Neural progenitor cell (in vitro differentiated cells): ENCODE data around the gene LRP6.

Source experiments
- CTCF ChIP-seq: fragments of 200-600 bp; sonication (generic); IDR thresholded peaks from 2 replicates; pipeline ENCODE4 v1.5.1; 2017; ENCODE audit warnings: antibody characterized with exemption, mild to moderate bottlenecking
- EZH2 ChIP-seq: fragments of 200-600 bp; sonication (generic); IDR thresholded peaks from 2 replicates; pipeline ENCODE4 v1.6.1; 2017; ENCODE audit warnings: antibody characterized with exemption, mild to moderate bottlenecking, moderate library complexity
- EZH2phosphoT487 ChIP-seq: fragments of 200-600 bp; sonication (generic); IDR thresholded peaks from 2 replicates; pipeline ENCODE4 v1.6.1; 2017; ENCODE audit warnings: antibody characterized with exemption

DNA sequence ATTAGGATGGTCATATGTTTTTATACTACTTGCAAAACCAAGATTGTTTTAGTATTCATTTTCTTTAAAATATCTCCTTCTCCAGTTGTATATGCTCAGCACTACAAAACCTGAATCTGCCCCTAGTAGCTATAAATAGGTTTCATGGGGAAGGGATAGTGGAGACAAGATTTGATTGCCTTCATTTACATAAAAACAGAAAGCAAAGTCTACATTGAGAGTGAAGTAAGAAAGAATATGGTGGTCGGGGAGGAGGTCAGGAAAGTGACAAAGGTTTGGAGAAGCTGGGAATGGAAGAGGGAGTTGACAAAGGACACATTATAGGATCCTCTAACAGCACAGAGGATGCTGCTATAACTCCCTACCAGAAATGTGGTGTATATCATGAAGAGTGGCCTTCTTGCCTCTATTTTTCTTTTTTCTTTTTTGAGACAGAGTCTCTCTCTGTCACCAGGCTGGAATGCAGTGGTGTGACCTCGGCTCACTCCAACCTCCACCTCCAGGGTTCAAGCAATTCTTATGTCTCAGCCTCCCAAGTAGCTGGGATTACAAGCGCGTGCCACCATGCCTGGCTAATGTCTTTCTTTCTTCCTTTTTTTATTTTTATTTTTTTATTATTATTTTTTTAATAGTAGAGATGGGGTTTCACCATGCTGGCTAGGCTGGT lies 6.6 kb upstream of the LRP6 start:
- no peak for TF ChIP-seq CTCF
- TF ChIP-seq EZH2, result no peak
- no peak for TF ChIP-seq EZH2phosphoT487
